ENCODE measurements around the gene CCDC34.
"Not testable (repeated sequence)": the region's sequence is repeated elsewhere in the genome, so short reads cannot be mapped to it uniquely, and the experiment has no call there.

Gene CCDC34

DNA sequence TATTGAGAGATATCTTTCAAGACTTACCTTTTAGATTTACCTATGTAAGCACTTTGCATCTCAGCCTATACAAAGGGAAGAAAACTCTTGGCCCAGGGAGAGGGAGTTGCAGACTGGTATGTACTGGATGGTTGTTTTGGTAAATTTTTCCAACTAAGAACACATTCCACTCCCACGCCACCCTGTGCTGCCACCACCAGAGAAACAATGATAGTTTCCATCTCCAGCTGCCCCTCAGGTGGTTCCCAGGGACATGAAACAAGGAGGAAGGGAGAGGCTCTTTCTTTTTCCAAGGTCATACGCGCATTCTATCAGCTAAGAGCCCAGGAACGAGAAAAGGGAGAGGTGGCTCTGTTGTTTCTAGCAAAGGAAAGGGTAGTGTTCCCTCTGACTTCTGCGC is 34.4 kb downstream of the CCDC34 start:
- Histone ChIP-seq H3K27ac (ENCODE audit: low read depth, low read length, poor library complexity, severe bottlenecking) (no peak overlapping the region), H3K79me2 (ENCODE audit: insufficient read depth, low read length) (no peaks in the 10 kb centered on the region), H3K27me3 (ENCODE audit: insufficient read depth, low read length) (no peaks in the 10 kb centered on the region), H2AFZ (ENCODE audit: low read length) (no peak overlapping the region), H3K36me3 (ENCODE audit: insufficient read depth, low read length) (peaks cover 9% of the 10 kb centered on the region; the same call in 1 of the 2 replicates), H3K4me2 (ENCODE audit: low read length) (no peak overlapping the region), H3K9me2 (ENCODE audit: low read depth, low read length) (no peaks in the 10 kb centered on the region), H3K4me3 (ENCODE audit: low read depth, low read length, poor library complexity, severe bottlenecking) (no peak overlapping the region), H3F3A (ENCODE audit: insufficient read depth, low read length) (no peaks in the 10 kb centered on the region), H3K9ac (ENCODE audit: low read length) (no peak overlapping the region), H3K9me3 (ENCODE audit: low read length) (no peaks in the 10 kb centered on the region), H4K20me1 (ENCODE audit: insufficient read depth, low read length) (no peaks in the 10 kb centered on the region), H3K4me1 (ENCODE audit: insufficient read depth, low read length, severe bottlenecking) (no peaks in the 10 kb centered on the region)
- TF ChIP-seq, protein P1, sequence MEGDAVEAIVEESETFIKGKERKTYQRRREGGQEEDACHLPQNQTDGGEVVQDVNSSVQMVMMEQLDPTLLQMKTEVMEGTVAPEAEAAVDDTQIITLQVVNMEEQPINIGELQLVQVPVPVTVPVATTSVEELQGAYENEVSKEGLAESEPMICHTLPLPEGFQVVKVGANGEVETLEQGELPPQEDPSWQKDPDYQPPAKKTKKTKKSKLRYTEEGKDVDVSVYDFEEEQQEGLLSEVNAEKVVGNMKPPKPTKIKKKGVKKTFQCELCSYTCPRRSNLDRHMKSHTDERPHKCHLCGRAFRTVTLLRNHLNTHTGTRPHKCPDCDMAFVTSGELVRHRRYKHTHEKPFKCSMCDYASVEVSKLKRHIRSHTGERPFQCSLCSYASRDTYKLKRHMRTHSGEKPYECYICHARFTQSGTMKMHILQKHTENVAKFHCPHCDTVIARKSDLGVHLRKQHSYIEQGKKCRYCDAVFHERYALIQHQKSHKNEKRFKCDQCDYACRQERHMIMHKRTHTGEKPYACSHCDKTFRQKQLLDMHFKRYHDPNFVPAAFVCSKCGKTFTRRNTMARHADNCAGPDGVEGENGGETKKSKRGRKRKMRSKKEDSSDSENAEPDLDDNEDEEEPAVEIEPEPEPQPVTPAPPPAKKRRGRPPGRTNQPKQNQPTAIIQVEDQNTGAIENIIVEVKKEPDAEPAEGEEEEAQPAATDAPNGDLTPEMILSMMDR (IDR thresholded peaks at IDR 0.05; ENCODE audit: low read length), result no peak
- no peak for TF ChIP-seq EZH2 (IDR thresholded peaks at IDR 0.05; ENCODE audit: borderline replicate concordance, low read length)

DNA sequence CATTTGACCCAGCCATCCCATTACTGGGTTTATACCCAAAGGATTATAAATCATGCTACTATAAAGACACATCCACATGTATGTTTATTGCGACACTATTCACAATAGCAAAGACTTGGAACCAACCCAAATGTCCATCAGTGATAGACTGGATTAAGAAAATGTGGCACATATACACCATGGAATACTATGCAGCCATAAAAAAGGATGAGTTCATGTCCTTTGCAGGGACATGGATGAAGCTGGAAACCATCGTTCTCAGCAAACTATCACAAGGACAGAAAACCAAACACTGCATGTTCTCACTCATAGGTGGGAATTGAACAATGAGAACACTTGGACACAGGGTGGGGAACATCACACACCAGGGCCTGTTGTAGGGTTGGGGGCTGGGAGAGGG is 36.0 kb downstream of the CCDC34 start:
- not testable (repeated sequence) for H2AFZ ChIP-seq (ENCODE audit: low read length); H4K20me1 ChIP-seq (ENCODE audit: insufficient read depth, low read length); H3K9ac ChIP-seq (ENCODE audit: low read length); H3K4me1 ChIP-seq (ENCODE audit: insufficient read depth, low read length, severe bottlenecking); H3K27me3 ChIP-seq (ENCODE audit: insufficient read depth, low read length); H3K9me3 ChIP-seq (ENCODE audit: low read length); H3K4me2 ChIP-seq (ENCODE audit: low read length); H3K9me2 ChIP-seq (ENCODE audit: low read depth, low read length); H3K27ac ChIP-seq (ENCODE audit: low read depth, low read length, poor library complexity, severe bottlenecking); H3F3A ChIP-seq (ENCODE audit: insufficient read depth, low read length); H3K79me2 ChIP-seq (ENCODE audit: insufficient read depth, low read length); H3K36me3 ChIP-seq (ENCODE audit: insufficient read depth, low read length); H3K4me3 ChIP-seq (ENCODE audit: low read depth, low read length, poor library complexity, severe bottlenecking)

DNA sequence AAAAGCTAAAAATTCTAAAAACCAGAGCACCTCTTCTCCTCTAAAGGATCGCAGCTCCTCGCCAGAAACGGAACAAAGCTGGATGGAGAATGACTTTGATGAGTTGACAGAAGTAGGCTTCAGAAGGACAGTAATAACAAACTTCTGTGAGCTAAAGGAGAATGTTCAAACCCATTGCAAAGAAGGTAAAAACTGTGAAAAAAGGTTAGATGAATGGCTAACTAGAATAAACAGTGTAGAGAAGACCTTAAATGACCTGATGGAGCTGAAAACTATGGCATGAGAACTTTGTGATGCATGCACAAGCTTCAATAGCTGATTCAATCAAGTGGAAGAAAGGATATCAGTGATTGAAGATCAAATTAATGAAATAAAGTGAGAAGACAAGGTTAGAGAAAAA is 40.8 kb downstream of the CCDC34 start:
- H2AFZ ChIP-seq (ENCODE audit: low read length); H3K27ac ChIP-seq (ENCODE audit: low read depth, low read length, poor library complexity, severe bottlenecking); H3K9me2 ChIP-seq (ENCODE audit: low read depth, low read length); H3K36me3 ChIP-seq (ENCODE audit: insufficient read depth, low read length); H3K4me3 ChIP-seq (ENCODE audit: low read depth, low read length, poor library complexity, severe bottlenecking); H3K4me2 ChIP-seq (ENCODE audit: low read length); H3K9ac ChIP-seq (ENCODE audit: low read length); H3K9me3 ChIP-seq (ENCODE audit: low read length); H3K27me3 ChIP-seq (ENCODE audit: insufficient read depth, low read length); H3F3A ChIP-seq (ENCODE audit: insufficient read depth, low read length); H3K4me1 ChIP-seq (ENCODE audit: insufficient read depth, low read length, severe bottlenecking); H4K20me1 ChIP-seq (ENCODE audit: insufficient read depth, low read length); H3K79me2 ChIP-seq (ENCODE audit: insufficient read depth, low read length): not testable (repeated sequence)

DNA sequence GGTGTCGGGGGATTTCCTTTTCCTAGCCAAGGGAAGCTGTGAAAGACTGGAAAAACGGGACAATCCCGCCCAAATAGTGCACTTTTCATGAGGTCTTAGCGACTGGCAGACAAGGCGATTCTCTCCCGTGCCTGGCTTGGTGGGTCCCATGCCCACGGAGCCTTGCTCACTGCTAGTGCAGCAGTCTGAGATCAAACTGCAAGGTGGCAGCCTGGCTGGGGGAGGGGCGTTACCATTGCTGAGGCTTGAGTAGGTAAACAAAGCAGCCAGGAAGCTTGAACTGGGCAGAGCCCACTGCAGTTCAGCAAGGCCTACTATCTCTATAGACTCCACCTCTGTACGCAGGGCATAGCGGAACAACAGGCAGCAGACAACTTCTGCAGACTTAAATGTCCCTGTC is 41.7 kb downstream of the CCDC34 start:
- H3K4me1 ChIP-seq (ENCODE audit: insufficient read depth, low read length, severe bottlenecking); H3K27me3 ChIP-seq (ENCODE audit: insufficient read depth, low read length); H3K27ac ChIP-seq (ENCODE audit: low read depth, low read length, poor library complexity, severe bottlenecking); H2AFZ ChIP-seq (ENCODE audit: low read length); H3F3A ChIP-seq (ENCODE audit: insufficient read depth, low read length); H3K36me3 ChIP-seq (ENCODE audit: insufficient read depth, low read length); H4K20me1 ChIP-seq (ENCODE audit: insufficient read depth, low read length); H3K9me2 ChIP-seq (ENCODE audit: low read depth, low read length); H3K9me3 ChIP-seq (ENCODE audit: low read length); H3K4me3 ChIP-seq (ENCODE audit: low read depth, low read length, poor library complexity, severe bottlenecking); H3K4me2 ChIP-seq (ENCODE audit: low read length); H3K9ac ChIP-seq (ENCODE audit: low read length); H3K79me2 ChIP-seq (ENCODE audit: insufficient read depth, low read length): not testable (repeated sequence)

DNA sequence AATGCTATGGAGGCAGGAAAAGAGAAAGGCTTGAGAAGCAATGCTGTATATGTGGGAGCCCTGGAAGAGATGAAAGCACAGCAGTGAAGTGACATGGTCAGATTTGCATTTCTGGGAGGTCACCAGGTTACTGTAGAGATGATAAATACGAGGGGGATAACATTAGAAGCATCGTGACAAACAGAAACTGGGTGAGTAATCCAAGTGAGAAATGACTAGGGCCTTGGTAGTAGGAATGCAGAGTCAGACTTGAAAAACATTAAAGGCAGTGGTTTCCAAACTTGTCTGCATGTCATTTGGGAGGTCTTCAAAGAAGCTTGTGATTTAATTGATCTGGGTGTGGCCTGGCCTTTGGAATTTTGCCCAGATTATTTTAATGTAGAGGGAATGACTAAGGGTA is 43.9 kb downstream of the CCDC34 start:
- Histone ChIP-seq H3K27me3 (ENCODE audit: insufficient read depth, low read length) (no peaks in the 10 kb centered on the region; the same call in 1 of the 2 replicates), H3K4me1 (ENCODE audit: insufficient read depth, low read length, severe bottlenecking) (no peaks in the 10 kb centered on the region), H3K9ac (ENCODE audit: low read length) (no peak overlapping the region), H3K4me3 (ENCODE audit: low read depth, low read length, poor library complexity, severe bottlenecking) (no peak overlapping the region), H4K20me1 (ENCODE audit: insufficient read depth, low read length) (no peaks in the 10 kb centered on the region), H2AFZ (ENCODE audit: low read length) (no peak overlapping the region), H3K79me2 (ENCODE audit: insufficient read depth, low read length) (no peaks in the 10 kb centered on the region), H3K9me2 (ENCODE audit: low read depth, low read length) (no peaks in the 10 kb centered on the region), H3K27ac (ENCODE audit: low read depth, low read length, poor library complexity, severe bottlenecking) (no peak overlapping the region), H3K9me3 (ENCODE audit: low read length) (no peaks in the 10 kb centered on the region), H3K36me3 (ENCODE audit: insufficient read depth, low read length) (no peaks in the 10 kb centered on the region), H3K4me2 (ENCODE audit: low read length) (no peak overlapping the region), H3F3A (ENCODE audit: insufficient read depth, low read length) (no peaks in the 10 kb centered on the region)
- TF ChIP-seq, protein P1 (IDR thresholded peaks at IDR 0.05; ENCODE audit: low read length), result no peak
- no peak for TF ChIP-seq EZH2 (IDR thresholded peaks at IDR 0.05; ENCODE audit: borderline replicate concordance, low read length)

Measured in OCI-LY1 (cell line).